GM12872 (cell line): ENCODE measurements around the gene MAGI2.

Source experiments
- CTCF ChIP-seq: IDR thresholded peaks from 3 replicates; pipeline ENCODE4 v1.5.1; 2011; ENCODE audit warnings: low read depth, mild to moderate bottlenecking, low read length, moderate library complexity; ENCODE audit not compliant: insufficient read depth

Gene MAGI2

DNA sequence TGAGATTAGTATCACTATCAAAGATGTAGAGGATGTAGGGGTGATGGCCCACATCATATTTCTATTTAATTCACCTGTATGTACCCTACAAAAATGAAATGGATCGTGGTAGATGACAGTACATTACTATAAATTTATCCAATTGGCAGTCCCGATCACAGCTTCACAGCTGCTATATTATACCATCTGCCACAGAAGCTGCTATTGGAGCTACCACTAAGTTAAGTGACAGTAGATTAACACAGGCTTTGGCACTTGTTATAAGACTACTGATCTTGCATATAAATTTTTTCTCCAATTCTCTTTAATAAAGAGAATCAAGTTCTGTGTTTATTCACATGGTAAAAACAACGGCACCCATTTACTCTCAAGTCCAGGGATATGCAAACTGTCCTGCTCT is 24.9 kb upstream of the MAGI2 start:
- TF ChIP-seq CTCF = no peak

DNA sequence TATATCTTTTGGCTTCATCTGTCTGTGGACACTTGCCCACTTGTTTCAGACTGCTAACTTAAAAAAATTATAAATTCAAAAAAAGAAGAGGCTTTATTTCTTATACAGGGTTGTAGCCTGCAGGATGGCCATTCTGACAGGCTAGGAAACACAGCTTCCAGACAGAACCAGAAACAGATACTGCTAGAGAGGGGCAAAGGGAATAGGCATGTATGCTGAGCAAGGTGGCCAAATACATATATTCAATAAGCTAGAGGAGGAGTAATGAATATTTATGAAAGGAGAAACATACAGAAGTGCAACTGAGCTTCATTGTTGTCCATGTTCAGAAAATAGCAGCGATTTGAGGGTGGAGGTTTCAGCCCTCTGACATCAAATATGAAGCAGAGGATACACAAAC is 22.0 kb upstream of the MAGI2 start:
- no peak for TF ChIP-seq CTCF

GRCh38 chr7:79471699-79472098 is 18.2 kb upstream of the MAGI2 start:
- no peak for TF ChIP-seq CTCF

DNA sequence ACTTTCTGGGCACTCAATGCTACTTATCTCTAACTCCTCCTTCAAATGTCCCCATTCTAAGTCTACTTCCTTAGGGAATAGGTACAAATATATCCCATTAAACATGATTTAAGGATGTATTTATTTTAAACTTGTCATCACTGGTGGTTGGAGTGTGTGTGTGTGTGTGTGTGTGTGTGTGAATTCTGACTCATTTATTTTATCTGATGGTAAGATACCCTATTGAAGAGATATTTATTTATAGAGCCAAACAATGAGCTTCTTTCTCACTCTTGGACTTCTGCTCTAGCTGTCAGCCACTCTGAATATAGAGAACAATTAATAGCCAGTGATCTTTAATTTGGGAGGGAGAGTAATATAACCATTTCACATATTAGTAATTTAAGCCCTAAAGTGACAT is 17.8 kb upstream of the MAGI2 start:
- TF ChIP-seq CTCF = no peak

GRCh38 chr7:79465551-79465950 is 12.1 kb upstream of the MAGI2 start:
- no peak for TF ChIP-seq CTCF

DNA sequence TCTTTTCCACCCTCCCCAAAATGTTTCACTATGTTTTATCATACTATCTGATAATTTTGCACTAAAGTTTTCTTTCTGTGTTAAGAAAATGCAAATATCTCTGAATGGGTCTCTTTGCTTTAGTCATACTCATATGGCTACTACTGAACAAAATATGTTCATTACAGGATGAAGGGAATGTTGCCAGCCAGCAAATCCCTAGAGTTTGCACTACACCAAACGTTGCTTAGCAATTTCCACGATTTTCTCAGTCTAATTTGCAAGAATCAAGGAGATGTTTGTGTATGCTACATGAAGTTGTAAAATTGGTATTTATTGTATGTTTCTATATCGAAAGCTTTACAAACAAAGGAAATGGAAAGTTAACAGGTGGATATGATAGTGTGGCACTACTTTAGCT is 10.6 kb upstream of the MAGI2 start:
- TF ChIP-seq CTCF = no peak

- no peak for TF ChIP-seq CTCF
These were observed 8.9 kb upstream of the MAGI2 start for GRCh38 chr7:79462390-79462789.

DNA sequence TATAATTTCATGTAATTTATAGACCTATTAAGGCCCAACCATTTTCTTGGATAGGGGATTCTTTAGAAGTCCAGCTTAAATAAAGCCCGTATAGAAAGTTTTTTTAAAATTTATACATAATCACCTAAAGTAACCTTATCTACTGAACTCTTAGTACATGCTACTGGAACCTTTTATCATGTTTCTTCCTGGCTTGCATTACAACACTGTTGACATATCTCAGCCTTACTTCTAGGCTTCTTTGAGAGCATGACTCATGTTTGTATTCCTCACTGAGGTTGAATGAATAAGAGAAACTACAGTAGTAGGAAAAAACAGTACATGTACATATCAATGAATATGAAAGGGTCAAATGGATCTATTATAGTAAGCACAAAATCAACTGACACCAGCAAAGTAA is 8.2 kb upstream of the MAGI2 start:
- no peak for TF ChIP-seq CTCF
